Panc1 (cell line): ENCODE results near the gene DSCAML1. TPM values are rescaled to one million over a fixed set of nuclear protein-coding genes. Genes with fewer than 3 reads are reported as not detected.

ENCODE experiments used
- ATAC-seq: fragments of 200-7000 bp; cut with Tn5 transposase; 2 replicates; pipeline ENCODE4 v1.9.1; 2020; ENCODE audit warnings: mild to moderate bottlenecking, moderate library complexity
- BruUV-seq: library from RNA; stranded (reverse); fragments of 400-500 nt; replicated peaks from 2 replicates; lab custom pipeline; 2021; lab: Mats Ljungman, UMichigan
- CTCF ChIA-PET: fragments of 300-600 bp; sonication (Branson Sonifier 250); formaldehyde crosslinking; loops from one replicate; lab custom pipeline; 2022; ENCODE audit warnings: antibody characterized with exemption; lab: Charles Lee
- POLR2A ChIA-PET: fragments of 300-600 bp; sonication (Branson Sonifier 250); formaldehyde crosslinking; loops from one replicate; lab custom pipeline; 2022; ENCODE audit warnings: antibody characterized with exemption; lab: Charles Lee
- DNase-seq: peaks from one replicate; pipeline ENCODE4 v3.0.0-alpha.2; 2010; ENCODE audit warnings: low read depth, low spot score
- H3K27ac ChIP-seq: 2 replicates; pipeline ENCODE4 v1.5.1; 2011; ENCODE audit warnings: mild to moderate bottlenecking, low read length, inconsistent platforms
- H3K27me3 ChIP-seq: fragments of 200-500 bp; sonication (Bioruptor generic); 2 replicates; pipeline ENCODE4 v1.6.0; 2014; ENCODE audit warnings: low read length, inconsistent platforms; ENCODE audit not compliant: control insufficient read depth, insufficient read depth
- H3K36me3 ChIP-seq: fragments of 200-500 bp; sonication (Bioruptor generic); 2 replicates; pipeline ENCODE4 v1.5.1; 2014; ENCODE audit warnings: inconsistent platforms, mild to moderate bottlenecking, low read length, moderate library complexity; ENCODE audit not compliant: control insufficient read depth, insufficient read depth
- H3K4me1 ChIP-seq: 2 replicates; pipeline ENCODE4 v1.5.1; 2011; ENCODE audit warnings: inconsistent platforms, mild to moderate bottlenecking, low read length, moderate library complexity; ENCODE audit not compliant: control insufficient read depth, insufficient read depth
- H3K4me3 ChIP-seq, 2 experiments: 2 replicates each; pipeline ENCODE4 v1.5.1; 2011 to 2012; ENCODE audit warnings: low read depth in 2 of 2, low read length in 2 of 2, mild to moderate bottlenecking in 2 of 2, inconsistent platforms in 1 of 2, moderate library complexity in 1 of 2
- H3K9me3 ChIP-seq: fragments of 200-500 bp; sonication (Bioruptor generic); 2 replicates; pipeline ENCODE4 v1.5.1; 2014; ENCODE audit warnings: low read depth, mild to moderate bottlenecking, inconsistent platforms, low read length, moderate library complexity; ENCODE audit not compliant: control insufficient read depth, insufficient read depth
- POLR2AphosphoS5 ChIP-seq: IDR thresholded peaks from 2 replicates; pipeline ENCODE4 v1.6.1; 2012; ENCODE audit warnings: mild to moderate bottlenecking, low read depth, low read length, moderate library complexity
- SIN3A ChIP-seq: IDR thresholded peaks from 2 replicates; pipeline ENCODE4 v1.6.1; 2012; ENCODE audit warnings: low read depth, mild to moderate bottlenecking, low read length, moderate library complexity, borderline replicate concordance; ENCODE audit not compliant: insufficient read depth
- TCF7L2 ChIP-seq: IDR thresholded peaks from 2 replicates; pipeline ENCODE4 v1.6.1; 2011; ENCODE audit warnings: mild to moderate bottlenecking, low read depth, low read length, inconsistent platforms
- in situ Hi-C: cut with HindIII; loops from 2 replicates; pipeline ENCODE4 v1.10.0; 2016; ENCODE audit warnings: low sequenced_read_pairs, low pct_unique_long_range_greater_than_20kb
- intact Hi-C: fragments of 100-400 bp; cut with micrococcal nuclease; formaldehyde crosslinking; loops from one replicate; pipeline ENCODE4 v1.10.0; 2022; ENCODE audit not compliant: unreplicated experiment
- total RNA-seq: library from RNA; stranded (reverse); gene quantifications from one replicate; pipeline ENCODE4 v1.2.1, GENCODE V29; 2021; ENCODE audit not compliant: unreplicated experiment
- TF ChIP-seq, protein P1 (sequence below), 2 experiments: IDR thresholded peaks; 2 replicates each; pipeline ENCODE4 v1.6.1; 2011 to 2012; ENCODE audit warnings: low read depth in 2 of 2, control low read depth in 1 of 2, low read length in 1 of 2, mild to moderate bottlenecking in 1 of 2, moderate library complexity in 1 of 2; ENCODE audit not compliant: insufficient read depth in 1 of 2
- TF ChIP-seq, protein P2 (sequence below): fragments of 450-650 bp; IDR thresholded peaks from 2 replicates; pipeline ENCODE4 v1.5.1; 2017; ENCODE audit warnings: mild to moderate bottlenecking

Gene DSCAML1
- total RNA-seq, 1 experiment from 2014 or later = 1.6 TPM

DNA sequence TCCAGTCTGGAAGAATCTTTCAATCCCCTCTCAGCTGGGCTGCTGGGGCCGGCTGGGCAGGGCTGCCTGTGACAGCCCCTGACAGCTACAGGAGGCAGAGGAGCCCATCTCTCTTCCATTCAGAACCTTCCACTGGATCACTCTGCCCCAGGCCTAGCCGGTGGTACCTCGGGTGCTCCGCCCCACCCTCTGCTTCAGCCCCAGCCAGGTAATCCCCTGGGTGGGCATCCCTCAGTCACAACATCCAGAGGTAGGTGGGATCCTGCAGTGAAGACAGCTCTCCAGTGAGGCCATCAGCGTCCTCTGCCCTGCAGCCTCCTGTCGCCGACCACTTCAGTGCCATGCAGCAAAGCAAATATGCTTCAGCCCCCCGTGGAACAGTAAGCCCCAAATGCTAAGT, 223.7 kb downstream of the DSCAML1 start:
- TF ChIP-seq, protein P1, sequence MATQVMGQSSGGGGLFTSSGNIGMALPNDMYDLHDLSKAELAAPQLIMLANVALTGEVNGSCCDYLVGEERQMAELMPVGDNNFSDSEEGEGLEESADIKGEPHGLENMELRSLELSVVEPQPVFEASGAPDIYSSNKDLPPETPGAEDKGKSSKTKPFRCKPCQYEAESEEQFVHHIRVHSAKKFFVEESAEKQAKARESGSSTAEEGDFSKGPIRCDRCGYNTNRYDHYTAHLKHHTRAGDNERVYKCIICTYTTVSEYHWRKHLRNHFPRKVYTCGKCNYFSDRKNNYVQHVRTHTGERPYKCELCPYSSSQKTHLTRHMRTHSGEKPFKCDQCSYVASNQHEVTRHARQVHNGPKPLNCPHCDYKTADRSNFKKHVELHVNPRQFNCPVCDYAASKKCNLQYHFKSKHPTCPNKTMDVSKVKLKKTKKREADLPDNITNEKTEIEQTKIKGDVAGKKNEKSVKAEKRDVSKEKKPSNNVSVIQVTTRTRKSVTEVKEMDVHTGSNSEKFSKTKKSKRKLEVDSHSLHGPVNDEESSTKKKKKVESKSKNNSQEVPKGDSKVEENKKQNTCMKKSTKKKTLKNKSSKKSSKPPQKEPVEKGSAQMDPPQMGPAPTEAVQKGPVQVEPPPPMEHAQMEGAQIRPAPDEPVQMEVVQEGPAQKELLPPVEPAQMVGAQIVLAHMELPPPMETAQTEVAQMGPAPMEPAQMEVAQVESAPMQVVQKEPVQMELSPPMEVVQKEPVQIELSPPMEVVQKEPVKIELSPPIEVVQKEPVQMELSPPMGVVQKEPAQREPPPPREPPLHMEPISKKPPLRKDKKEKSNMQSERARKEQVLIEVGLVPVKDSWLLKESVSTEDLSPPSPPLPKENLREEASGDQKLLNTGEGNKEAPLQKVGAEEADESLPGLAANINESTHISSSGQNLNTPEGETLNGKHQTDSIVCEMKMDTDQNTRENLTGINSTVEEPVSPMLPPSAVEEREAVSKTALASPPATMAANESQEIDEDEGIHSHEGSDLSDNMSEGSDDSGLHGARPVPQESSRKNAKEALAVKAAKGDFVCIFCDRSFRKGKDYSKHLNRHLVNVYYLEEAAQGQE (IDR thresholded peaks at IDR 0.05; ENCODE audit: insufficient read depth in 1 of 2, low read depth in 2 of 2, low read length in 1 of 2) = no peak
- H3K4me1 ChIP-seq = no peaks in the 10 kb centered on the region

DNA sequence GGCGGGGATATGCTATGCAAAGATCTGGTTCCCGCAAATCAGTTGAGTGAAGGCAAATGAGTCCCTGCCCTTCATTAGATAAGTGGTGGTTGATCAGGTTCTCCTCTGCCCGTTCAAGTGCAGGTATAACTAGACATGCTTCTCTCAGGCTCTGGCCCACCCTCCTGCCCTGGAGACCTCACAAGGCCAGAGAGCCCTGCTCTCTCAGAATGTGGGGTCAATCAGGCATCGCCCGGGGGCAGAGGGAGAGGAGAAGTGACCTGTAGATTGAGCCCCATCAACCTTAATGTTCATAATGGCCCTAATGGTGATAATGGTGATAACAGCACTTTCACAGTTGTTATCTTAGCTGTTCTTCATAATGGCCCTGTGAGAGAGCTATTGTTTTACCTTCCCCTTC, 224.3 kb downstream of the DSCAML1 start:
- TF ChIP-seq, protein P2, sequence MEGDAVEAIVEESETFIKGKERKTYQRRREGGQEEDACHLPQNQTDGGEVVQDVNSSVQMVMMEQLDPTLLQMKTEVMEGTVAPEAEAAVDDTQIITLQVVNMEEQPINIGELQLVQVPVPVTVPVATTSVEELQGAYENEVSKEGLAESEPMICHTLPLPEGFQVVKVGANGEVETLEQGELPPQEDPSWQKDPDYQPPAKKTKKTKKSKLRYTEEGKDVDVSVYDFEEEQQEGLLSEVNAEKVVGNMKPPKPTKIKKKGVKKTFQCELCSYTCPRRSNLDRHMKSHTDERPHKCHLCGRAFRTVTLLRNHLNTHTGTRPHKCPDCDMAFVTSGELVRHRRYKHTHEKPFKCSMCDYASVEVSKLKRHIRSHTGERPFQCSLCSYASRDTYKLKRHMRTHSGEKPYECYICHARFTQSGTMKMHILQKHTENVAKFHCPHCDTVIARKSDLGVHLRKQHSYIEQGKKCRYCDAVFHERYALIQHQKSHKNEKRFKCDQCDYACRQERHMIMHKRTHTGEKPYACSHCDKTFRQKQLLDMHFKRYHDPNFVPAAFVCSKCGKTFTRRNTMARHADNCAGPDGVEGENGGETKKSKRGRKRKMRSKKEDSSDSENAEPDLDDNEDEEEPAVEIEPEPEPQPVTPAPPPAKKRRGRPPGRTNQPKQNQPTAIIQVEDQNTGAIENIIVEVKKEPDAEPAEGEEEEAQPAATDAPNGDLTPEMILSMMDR = no peak
- TF ChIP-seq POLR2AphosphoS5 (no peak), TCF7L2 (no peak), SIN3A (no peak)
- TF ChIP-seq, protein P1 (IDR thresholded peaks at IDR 0.05; ENCODE audit: insufficient read depth in 1 of 2, low read depth in 2 of 2, low read length in 1 of 2) = no peak
- Histone ChIP-seq H3K9me3 (no peaks in the 10 kb centered on the region), H3K4me1 (no peaks in the 10 kb centered on the region), H3K4me3 (no peak overlapping the region), H3K36me3 (no peaks in the 10 kb centered on the region), H3K27me3 (no peaks in the 10 kb centered on the region; the same call in 1 of the 2 replicates), H3K27ac (no peak overlapping the region)
- ATAC-seq (no peak), DNase-seq (no peak)
- POLR2A ChIA-PET = no interaction called here
- BruUV-seq = no TSS peak
- intact Hi-C loops = no loop called here
- CTCF ChIA-PET = no interaction called here
- in situ Hi-C loops = no loop called here

More for the DNA sequence above, 223.7 kb downstream of the DSCAML1 start:
- POLR2A ChIA-PET = interaction anchor here (0.7 kb wide), 1 partner anchor 20 kb away, joined by 3 read pairs; no protein-coding TSS in a partner anchor
- CTCF ChIA-PET = no interaction called here
- Histone ChIP-seq H3K27me3 (no peaks in the 10 kb centered on the region; the same call in 1 of the 2 replicates), H3K27ac (no peak overlapping the region), H3K9me3 (no peaks in the 10 kb centered on the region), H3K36me3 (no peaks in the 10 kb centered on the region), H3K4me3 (no peak overlapping the region)
- no TSS peak for BruUV-seq
- ATAC-seq = no peak
- intact Hi-C loops = no loop called here
- in situ Hi-C loops = no loop called here
- no peak for DNase-seq
